HG02870 (cell line): ENCODE results near the gene DNAH5.
"Not testable (repeated sequence)": the region's sequence is repeated elsewhere in the genome, so short reads cannot be mapped to it uniquely, and the experiment has no call there.

ENCODE experiments used
- ATAC-seq: cut with Tn5 transposase; IDR thresholded peaks from one replicate; pipeline ENCODE4 v1.9.1; 2021; ENCODE audit warnings: mild to moderate bottlenecking, moderate library complexity; ENCODE audit not compliant: unreplicated experiment

The DNAH5 gene

DNA sequence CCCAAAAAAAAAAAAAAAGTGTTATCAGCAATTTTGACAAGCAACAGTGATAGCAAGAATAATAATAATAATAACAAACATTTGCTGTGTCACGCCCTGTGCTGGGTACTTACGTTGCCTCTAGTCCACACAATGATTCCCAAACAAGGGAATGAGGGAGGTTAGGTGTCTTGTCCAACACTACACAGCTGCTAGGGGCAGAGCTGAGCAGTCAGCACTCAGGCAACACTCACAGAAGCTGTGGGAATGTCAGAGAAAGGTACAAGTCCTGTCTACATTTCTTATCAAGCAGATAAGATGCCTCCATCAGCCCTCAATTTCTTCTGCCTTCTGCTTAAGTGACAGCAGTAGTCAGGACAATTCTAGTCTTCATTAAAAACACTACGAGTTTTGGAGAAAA is 111.0 kb downstream of the DNAH5 start:
- no peak for ATAC-seq

DNA sequence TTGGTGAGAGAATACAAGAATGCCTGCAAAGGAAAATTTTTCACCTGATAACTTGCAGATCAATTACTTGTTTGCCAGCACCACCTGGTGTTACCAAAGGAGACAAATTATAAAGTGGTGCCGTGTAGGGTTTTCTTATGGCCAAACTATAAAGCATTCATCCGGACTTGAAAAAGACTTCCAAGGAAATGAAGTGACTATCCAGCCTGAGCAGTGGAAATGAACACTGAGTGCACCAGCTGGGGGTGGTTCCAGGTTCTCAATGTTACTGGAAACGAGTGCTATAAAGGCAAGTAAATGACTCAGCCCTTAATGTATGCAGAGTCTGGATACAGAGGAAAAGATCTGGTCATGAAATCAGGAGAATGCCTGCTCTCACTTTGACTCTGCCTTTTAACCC is 113.1 kb downstream of the DNAH5 start:
- no peak for ATAC-seq

DNA sequence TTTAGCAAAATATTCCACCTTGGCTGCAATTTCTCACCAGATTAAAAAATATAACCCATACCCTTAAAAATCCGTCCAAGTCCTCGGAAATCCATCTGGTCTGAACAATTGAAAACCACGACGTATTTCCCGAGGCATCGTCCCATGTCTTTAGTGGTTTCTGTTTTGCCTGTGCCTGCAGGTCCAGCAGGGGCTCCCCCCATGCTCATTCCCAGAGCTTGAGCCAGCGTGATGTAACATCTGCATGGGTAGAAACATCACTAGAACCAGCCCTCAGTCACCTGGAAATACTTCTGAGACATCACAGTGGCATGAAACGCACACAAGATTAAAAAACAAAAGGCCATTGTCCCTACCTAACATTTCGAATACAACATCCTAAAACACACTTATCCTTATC is 114.0 kb downstream of the DNAH5 start:
- no peak for ATAC-seq

DNA sequence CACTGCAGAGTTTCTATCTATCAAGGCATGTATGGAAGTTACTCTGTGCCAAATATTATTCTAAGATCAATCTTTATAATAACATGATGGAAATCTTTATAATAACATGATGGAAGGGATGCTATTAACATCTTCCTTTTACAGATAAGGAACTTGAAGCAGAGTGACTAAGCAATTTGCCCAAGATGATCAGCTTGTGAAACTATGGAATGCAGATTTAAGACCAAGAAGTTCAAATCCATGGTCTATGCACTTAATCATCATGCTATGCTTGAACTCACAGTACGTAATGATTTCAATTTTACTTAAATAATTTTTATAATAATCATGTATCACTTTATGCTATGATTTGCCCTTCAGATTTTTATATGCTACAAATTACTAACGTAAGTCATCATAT is 123.1 kb downstream of the DNAH5 start:
- no peak for ATAC-seq

DNA sequence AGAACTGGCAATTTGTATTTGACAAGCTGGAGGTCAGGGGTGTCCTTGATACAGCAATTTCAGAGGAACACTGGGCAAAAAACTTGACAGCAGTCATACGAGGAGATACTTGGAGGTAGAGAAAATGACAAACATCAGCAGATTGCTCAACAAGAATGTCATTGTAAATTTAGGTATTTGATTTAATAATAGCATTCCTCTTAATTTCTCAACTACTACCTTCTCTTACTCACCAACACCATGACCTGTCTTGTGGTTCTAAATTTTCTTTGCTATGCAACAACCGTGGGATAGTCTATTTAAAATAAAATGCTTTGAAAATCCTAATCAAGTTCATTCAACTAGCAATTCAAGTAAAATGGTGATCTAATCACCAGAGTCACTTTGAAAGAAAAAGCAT is 128.4 kb downstream of the DNAH5 start:
- ATAC-seq = no peak

DNA sequence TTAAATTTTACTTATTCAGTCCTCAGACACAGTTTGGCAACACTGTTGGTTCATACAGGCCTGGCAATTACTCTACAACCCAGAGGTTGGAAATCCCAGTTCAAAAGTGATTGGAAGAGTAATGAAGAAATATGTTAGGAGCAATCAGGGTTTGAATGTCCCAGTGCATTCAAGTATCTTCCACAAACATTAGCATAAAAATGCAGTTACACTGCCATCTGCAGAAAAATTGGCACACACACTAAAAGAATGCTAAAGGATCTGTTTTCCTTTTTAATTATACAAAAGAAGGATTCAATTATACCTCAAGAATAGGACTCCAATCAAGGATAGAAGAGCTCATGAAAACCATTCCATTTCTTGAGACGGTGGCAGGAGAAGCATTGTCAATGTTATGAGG is 130.2 kb downstream of the DNAH5 start:
- no peak for ATAC-seq

DNA sequence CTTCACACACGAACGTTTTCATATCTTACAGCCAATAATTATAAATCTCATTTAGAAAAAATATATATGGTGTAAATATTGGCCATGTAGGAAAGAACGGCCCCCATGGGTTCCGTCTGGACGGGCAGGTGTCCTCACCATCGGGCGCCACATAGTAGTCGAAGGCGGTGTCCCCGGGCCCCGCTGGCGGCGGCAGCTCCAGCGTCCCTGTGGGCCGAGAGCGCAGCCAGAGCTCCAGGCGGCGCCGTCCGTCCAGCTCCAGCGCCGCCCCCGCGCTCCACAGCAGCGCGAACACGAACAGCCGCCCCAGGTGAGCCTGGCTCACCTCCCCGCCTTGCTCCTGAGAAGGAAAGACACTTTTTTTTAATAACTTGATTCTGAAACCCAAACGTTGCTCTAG is 134.6 kb downstream of the DNAH5 start:
- no peak for ATAC-seq

DNA sequence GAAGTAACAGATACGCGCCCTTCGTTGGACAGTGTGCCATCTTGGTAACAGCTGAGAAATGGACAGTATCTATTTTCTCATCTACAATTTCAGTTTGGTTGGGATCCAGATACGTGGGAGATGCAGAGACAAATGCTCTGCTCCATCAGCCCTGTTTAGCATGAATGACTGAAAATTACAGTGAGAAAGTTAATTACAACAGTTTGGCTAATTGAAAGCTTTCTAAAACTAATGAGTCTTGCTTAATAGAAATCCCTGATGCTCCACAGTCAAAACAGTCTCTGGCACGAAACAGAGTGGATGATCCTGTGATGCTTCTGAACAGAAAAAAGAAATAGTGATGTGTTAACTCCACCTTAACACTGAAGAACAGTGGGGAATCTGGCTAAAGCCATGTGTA is 140.2 kb downstream of the DNAH5 start:
- ATAC-seq = no peak

DNA sequence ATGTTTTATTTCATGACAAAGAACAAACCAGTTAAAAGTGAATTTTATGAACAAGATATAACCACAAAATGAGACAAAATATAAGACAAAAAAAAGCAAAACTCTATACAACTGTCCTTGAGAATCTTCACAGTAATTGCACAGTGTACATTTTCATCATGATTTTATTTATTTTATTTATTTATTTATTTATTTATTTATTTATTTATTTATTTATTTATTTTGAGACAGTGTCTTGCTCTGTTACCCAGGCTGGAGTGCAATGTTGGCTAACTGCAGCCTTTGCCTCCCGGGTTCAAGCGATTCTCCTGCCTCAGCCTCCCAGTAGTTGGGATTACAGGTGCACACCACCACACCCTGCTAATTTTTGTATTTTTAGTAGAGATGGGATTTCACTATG is 145.9 kb downstream of the DNAH5 start:
- not testable (repeated sequence) for ATAC-seq

DNA sequence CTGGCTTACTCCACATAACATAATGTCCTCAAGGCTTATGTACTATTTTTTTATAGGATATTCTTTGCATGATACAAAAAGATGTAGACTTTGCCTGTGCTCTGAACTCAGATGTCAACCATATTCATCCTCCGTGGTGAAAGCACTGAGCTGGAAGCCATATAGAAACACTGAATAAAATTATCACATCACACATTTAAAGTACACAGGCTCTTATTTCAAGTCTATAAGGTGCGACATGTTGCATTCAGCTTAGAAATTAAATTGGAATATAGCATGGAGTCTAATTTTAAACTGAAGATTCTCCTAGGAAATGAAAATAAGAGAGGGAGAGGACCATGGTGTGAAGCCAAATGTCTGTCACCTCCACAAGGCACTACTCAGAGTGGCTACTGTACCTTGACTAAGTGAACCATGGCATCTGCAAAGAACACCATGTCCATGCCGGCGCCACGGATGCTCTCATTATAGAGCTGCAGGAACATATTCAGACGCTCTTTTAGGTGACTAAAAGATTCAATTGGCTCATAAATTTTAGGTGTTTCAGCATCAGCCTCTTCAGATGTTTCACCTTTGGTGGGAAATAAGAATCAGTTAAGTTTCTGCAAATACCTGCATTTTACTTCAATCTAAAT is 158.6 kb downstream of the DNAH5 start:
- ATAC-seq = no peak

DNA sequence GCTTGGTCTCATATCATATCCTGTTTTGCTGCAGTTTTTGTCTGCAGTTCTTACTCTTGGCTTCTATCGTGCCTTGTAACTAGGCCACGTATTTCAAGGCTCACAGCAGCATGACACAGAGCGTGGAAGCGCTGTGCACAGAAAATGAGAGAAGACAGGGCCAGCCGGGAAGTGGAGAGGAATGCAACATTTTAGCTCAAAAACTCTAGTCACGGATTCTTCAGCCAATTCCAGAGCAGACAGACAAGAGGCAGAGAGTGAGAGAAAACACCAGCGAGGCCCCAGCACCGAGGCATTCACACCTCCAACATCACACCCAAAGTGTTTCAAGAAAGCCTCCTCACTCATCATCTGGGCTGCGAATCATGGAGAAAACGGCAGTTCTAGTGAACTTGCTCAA is 160.8 kb downstream of the DNAH5 start:
- ATAC-seq = no peak

DNA sequence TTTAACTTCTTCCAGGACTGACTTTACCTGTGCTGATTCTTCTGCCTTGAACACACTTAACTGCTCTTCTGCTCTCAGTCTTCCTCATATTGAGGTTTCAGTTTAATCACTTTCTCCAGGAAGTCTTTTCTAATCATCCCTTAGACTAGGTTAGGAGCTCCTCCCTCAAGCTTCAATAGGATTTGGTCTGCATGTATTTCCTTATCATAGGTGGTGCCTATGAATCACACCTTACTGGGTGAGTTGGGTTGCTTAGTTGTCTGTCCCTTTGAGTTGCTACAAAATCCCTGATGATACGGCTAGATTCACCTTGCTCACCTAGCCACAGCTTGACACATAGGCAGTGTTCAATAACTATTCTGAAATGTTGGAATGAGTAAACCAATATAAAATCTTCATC is 164.4 kb downstream of the DNAH5 start:
- no peak for ATAC-seq

DNA sequence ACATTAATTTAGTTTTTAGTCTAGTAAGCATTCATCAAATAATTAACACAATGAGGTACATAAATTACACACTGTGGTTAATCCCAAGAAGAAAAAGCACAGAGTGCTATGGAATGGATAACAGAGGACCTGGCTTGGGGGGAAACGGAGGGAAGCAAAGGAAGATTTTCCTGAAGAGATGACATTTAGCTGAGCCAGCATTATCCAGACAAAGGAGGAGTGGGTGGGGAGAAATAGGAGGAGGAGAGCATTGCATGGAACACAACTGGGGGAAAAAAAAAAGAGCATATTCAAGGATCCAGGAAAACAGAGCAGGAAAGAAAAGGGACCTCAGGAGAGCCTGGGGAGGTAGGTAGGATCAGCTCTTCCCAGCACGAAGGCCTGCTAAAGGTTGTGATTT is 170.8 kb downstream of the DNAH5 start:
- no peak for ATAC-seq

DNA sequence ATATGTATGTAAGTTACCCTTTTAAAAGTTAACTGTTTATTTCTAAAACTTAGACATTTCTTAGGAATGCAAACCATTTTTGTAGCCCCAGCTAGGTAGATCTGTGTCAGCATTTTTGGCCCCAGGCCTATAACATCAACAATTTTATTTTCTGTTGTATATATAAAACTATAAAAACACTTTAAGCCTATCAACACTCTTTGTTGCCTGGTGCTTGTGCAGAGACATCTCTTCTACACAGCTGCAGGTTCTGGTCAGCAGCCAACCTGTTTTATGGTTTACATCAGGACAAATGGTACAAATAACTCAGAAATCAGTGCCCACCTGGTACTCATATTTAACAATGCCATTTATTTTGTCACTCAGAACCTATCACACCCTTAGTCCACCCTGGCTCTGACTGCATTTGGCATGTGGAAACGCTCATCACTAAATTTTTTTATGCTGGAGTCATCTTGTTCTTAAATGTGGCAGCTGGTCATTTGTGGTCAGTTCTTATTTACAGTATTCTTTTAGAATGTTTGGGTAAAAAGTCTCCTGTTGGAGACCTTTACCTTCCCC is 173.4 kb downstream of the DNAH5 start:
- no peak for ATAC-seq

DNA sequence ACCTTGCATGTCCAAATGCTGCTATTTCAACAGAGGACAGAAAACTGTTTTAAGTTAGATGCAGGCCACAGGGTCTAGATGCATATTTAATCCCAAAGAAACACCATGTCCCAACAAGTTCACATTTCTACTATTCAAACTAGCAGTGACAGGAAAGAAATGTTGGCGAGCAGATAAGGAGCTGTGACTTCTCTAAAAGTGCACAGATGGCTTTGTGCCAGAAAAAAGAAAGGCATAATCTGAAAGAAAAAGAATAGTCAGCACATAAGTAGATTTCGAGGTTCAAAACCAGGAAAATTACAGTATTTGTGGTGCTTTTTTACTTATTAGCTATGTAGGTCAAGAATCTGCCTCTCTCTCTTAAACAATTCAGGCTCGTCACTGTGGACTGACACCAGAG is 178.3 kb downstream of the DNAH5 start:
- ATAC-seq = no peak

DNA sequence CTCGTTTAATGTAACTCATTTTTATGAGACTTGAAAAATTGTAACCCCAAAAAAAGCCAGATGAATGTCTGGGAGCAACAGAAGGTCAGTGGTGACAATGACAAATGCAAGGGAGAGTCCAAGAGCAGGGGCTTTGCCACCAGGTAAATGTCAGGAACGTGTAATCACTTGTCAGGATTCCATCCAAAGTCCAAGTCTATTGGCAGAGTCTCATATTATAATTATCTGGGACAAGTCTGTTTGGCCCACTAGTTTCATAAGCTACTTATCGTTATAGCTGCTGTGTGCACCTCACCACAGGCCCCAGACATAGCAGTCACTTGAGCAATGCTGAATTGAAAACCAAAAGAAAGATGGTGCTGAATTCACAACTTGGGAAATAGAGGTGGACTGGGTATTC is 180.8 kb downstream of the DNAH5 start:
- no peak for ATAC-seq

DNA sequence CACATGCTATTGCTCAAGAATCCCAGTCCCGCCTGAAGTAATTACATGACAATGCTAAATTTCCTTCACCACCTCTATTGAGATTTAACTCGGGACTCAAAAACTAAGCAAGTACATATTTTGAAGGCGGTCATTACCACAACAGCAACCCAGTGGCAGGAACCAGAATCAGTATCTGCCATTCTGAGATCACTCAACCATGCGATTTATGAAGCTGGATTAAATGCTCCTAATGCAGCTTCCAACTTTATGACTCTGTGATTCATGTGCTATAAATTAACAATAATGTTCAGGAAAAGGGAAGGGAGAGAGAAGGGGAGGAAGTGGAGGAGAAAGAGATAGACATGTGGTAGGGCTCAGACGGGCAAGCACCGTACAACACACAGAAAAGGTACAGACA is 194.7 kb downstream of the DNAH5 start:
- no peak for ATAC-seq

DNA sequence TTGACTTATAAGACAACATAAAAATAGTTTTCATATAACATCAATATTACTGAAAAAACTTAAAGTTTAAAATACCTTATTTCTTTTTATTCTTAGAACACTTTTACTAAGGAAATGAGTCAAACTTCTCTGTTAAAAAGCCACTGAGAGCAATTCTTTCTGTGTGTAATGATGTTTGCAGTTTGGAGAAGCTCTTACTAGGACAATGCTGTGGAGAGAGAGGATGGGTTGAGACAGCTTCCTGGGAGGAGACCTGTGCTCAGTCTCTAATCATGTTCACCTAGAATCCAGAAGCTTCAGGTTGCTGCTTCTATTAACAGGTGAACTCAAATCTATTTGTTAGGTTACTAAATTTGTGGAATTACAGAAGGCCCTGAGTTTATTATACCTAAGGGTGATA is 198.5 kb downstream of the DNAH5 start:
- no peak for ATAC-seq

DNA sequence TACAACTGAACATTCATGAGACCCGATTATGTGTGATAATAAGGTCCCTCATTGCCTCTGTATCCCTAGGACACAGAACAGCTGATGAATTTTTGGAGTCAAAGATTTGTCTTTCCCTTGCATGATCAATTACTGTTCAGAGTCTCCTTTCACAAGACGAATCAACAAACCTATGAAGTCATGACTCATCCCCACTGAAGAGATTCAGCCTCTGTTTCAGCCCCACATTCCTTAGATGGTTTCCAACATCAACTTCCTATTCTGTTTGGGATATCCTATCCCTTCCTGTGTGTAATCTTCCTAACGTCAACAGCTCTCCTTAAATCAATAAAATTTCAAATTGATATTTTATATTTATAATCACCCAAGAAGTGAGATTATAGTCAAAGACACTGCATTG is 199.0 kb downstream of the DNAH5 start:
- no peak for ATAC-seq

DNA sequence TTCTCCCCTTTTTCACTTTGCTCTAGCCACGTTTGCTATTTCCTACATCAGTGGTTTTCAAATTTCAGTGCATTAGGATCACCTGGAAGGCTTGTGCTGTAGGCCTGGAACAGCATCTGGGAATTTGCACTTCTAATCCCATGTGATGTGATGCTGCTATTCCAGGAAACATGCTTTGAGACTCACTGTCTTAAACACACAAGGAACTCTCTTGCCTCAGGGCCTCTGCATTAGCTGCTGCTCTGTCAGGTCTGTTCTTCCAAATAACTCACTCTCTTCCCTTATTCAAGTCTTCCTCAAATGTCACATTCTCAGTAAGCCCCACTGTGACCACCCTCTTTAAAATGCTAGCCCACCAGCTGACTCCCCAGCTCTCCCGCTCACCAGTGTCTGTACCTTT is 204.0 kb downstream of the DNAH5 start:
- ATAC-seq = no peak

DNA sequence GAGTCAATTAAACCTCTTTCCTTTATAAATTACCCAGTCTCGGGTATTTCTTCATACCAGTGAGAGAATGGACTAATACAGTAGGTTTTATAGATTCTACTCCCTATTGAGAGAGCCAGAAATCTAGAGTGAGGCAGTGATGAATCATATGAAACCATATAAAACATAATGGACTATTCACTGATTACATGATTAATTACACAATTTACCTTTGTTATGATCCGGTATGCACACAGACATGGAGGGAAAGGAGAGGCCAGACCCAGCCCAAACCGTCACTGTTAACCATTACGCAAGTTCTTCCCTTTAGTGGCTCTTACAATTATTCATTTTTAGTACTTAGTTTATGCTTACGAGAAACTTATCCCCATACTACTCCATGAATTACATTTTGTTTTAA is 205.0 kb downstream of the DNAH5 start:
- no peak for ATAC-seq

DNA sequence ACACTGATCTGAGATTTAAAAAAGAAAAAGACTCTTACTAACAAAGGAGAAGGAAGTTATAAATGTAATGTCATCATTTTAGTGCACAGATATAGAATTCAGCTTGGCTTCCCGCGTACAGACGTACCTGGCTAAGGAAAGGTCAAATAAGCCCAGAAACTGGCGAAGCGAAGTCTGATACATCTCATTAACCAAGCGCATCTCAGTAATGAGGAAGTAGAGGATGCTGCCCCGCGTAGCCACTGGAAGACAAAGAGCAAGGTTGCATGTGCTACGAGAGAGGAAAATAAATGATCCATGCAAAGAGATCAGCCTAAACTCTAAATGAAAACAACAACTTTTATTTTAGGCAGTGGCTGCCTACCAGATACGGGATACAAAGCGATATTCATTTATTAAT is 208.8 kb downstream of the DNAH5 start:
- ATAC-seq = no peak

DNA sequence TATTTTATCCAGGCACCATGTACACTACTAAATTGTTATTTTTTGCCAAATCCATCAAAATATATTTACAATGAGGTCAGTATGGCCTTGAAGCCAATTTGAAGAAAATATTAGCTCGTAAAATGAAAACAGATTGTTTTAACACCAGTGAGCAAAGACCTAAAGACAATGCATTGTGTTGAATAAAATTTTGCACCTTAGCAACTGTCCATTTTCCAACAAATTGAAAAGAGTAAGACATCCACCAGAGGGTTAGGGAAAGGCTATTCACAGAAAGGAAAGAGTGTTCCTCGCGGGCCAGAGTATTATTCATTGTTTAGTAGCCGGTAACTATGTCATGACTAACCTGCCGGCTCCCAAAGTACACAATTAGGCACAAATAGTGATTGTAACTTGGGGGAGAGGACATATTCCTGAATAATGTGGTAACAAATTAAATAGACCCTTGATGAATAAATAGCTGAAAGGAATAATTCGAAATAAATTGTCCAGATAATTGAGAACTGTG is 213.3 kb downstream of the DNAH5 start:
- no peak for ATAC-seq
